Stimulated activated CD8-positive, alpha-beta memory T cell treated with anti-CD3 and anti-CD28 coated beads, Interleukin-12 subunit alpha, Interleukin-12 subunit beta, amount 100 ng/mL, for 1 hour (primary cell): ENCODE results near the gene YPEL1.
"Not testable (repeated sequence)": the region's sequence is repeated elsewhere in the genome, so short reads cannot be mapped to it uniquely, and the experiment has no call there.

ENCODE experiments used
- DNase-seq: peaks from one replicate; pipeline ENCODE4 v3.0.0-alpha.2; 2020; ENCODE audit warnings: low read depth

Gene YPEL1

DNA sequence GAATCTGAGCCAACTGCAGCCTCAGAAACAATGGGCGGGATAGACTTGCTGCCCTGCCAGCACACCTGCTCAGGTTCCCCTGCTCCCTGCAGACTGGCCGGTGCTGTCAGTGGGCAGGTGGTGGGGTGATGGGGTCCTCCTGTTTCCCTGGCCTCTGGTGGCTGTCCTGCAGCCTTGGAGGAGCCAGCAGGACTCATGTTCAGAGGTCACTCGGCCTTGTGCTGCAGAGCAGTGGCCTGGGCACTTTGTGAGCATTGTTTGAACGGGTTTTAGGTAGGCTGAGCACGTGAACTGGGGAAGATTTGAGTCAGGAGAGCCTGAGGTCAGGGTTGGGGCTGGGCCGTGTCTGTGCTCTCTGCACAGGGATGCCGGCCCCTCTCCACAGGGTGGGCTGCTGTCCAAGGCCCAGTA is 52.2 kb downstream of the YPEL1 start:
- DNase-seq = no peak

DNA sequence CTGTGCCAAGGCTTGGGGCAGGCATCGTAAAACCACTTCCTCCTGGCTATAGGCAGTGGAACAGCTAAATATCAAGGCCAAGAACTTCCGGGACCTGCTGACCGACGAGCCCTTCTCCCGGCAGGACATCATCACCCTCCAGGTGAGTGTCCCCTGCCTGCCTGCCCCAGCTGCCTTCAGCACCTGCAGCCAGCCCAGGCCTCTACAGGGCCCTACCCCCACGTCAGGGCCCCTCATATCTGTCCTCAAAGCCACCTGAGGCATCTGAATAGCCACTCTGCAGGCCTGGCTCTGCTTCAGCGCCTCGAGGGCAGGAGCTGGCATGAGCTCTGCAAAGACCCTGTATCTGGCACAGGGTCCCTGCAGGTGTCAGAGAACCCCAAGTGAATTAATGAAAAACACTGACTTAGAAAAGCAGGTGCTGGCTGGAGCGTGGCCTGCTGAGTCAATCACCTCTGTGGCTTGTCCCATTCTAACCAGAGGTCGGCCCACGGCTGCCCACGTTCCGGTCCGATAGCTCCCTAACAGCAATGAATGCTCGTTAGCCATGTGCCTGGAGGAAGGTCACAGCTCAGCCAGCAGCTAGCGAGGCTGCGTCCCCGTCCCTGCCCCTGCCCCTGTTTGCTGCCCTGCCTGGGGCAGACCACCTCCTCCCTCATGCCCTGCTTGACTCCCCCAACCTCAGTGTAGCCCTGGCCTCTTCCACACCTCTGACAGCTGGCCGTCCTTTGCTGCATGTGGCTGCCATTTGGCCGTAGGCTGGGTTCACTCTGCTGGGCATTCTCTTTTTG is 53.0 kb downstream of the YPEL1 start:
- DNase-seq = no peak

DNA sequence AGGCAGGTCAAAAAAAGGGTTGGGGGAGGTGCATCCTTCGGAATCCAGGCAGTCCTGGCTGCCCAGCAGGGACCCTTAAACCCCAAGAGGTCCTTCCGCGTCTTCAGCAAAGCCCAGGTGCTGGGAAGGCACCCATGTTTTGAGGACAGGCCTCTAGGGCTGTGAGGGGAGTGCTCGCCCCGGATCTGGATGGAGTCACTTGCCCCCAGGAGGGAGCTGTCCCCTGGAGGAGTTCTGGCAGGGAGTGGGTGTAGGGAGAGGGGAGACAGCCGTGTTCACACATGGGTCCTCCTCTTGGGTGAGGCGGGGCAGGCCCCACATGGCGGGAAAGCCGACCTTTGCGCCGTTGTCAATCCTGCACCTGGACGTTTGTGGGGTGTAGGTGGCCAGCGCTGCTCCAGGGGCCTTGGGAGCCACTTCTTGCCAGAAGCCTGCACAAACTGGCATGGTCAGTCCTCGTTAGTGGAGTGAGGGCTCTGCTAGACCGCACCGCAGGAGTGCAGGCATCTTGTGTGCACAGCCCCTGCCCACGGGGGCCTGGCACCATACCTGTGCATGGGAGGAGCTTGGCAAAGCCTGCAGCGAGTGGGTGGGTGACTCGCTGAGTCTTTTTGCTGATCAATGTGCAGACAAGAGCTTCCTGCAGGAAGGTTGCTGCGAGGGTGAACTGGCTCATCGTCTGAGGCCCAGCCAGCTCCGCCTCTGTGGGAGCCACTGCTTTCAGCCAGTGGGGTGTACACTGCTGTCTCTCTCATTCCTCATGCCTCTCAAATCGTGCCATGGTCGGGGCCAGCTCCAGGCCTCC is 53.8 kb downstream of the YPEL1 start:
- DNase-seq = no peak

- no peak for DNase-seq
Measured at GRCh38 chr22:21680830-21681565, 54.6 kb downstream of the YPEL1 start.

- DNase-seq = no peak
Measured at GRCh38 chr22:21679383-21679782, 56.2 kb downstream of the YPEL1 start.

DNA sequence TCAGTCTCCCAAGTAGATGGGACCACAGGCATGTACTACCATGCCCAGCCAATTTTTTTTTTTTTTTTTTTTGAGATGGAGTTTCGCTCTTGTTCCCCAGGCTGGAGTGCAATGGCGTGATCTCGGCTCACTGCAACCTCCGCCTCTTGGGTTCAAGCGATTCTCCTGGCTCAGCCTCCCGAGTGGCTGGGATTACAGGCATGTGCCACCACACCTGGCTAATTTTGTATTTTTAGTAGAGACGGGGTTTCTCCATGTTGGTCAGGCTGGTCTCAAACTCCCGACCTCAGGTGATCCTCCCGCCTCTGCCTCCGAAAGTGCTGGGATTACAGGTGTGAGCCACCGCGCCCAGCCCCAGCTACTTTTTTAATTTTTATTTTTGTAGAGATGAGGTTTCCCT is 56.8 kb downstream of the YPEL1 start:
- not testable (repeated sequence) for DNase-seq

GRCh38 chr22:21677606-21678443 is 57.8 kb downstream of the YPEL1 start:
- no peak for DNase-seq

GRCh38 chr22:21674638-21675245 is 60.9 kb downstream of the YPEL1 start:
- DNase-seq = no peak

GRCh38 chr22:21673534-21674321 is 61.9 kb downstream of the YPEL1 start:
- DNase-seq = no peak

- no peak for DNase-seq
Measured at GRCh38 chr22:21672107-21672629, 63.4 kb downstream of the YPEL1 start.

GRCh38 chr22:21669026-21669425 is 66.6 kb downstream of the YPEL1 start:
- no peak for DNase-seq

GRCh38 chr22:21666786-21667185 is 68.8 kb downstream of the YPEL1 start:
- DNase-seq = no peak

GRCh38 chr22:21665047-21665851 is 70.3 kb downstream of the YPEL1 start:
- no peak for DNase-seq

DNA sequence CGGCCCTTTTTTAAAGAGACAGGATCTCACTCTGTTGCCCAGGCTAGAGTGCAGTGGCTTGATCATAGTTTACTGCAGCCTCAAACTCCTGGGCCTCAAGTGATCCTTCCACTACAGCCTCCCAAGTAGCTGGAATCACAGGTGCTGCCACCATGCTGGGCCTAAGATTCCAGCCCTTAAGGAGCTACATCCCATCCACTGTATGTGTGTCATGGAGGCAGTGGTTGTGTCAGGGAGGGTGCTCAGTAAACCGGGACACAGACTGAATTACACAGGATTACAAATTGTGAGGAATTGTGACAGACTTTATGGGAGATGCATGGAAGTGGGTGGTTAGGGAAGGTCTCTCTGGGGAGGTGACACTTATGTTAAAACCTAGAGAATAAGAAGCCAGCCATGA is 71.9 kb downstream of the YPEL1 start:
- DNase-seq = no peak

DNA sequence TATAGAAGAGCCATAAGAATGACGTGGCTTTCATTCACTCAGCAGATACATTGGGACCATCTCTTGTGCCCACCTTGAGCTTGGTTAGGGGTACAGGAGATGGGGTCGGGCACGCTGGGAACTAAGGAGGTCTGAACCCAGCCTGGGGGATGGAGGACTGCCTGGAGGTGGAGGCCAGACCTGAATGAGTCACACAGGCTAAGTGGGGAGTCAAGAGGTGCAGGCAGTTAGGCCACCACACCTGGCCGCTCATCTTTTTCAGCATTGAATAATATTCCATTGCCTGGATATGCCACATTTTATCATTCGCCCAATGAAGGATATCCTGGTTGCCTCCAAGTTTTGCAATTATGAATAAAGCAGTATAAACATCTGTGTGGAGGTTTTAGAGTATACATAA is 73.6 kb downstream of the YPEL1 start:
- DNase-seq = no peak

- DNase-seq = no peak
Measured at GRCh38 chr22:21660904-21661303, 74.7 kb downstream of the YPEL1 start.

DNA sequence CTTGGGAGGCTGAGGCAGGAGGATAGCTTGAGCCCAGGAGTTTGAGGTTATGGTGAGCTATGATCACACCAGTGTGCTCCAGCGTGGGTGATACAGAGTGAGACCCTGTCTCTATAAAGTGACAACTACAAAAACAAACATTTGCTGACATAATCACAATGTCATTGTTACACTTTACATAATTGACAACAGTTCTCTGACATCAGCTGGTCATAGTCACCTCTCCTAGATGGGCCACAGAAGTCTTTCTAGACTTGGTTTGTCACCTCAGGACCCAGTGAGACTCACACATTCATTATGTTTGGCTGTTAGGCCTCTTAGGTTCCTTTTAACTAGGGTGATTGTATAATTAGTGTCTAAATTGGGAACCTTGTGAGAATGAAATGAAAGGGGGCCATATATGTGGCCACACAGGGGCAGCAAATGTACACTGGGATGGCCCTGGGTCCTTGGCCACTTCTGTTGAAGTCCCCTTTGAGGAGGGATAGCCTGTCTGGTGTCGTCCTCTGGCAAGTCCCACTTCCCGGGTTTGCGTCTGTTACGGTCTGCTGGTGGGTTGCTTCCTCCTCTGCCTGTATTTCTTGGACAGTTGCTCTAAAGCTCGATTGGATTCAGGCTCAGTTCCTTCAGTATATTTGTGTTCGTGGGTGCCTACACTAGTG is 75.6 kb downstream of the YPEL1 start:
- no peak for DNase-seq

DNA sequence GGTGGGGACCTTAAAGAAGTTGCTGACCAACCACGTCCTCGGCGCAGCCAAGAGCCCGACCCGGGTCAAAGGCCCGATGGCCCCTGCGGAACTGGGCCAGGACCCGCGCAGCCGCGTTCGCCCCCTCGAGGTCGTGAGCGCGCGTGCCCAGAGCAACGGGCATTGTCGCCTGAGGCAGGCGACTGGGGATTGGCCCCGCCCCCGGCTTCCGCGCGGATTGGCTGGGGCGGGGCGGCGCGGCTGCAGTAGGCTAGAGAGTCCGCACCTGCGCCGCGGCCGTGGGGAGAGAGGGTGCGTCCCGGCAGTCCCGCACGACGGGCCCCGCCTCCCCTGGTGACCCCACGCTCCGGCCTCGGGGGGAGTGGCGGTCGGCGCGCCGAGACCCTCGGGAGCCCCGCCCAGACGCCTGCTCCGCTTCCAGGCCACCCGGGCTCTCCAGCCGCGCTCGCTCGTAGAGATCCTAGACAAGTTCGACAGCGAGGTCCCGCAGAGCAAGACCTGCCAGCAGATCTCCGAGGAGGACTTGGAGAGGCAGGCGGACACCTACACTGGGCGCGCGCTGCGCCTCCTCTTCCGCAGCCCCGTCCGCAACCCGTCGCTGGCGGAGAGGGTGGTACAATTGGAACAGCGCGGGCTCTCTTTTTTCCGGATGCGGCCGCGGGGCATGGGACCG is 78.1 kb downstream of the YPEL1 start:
- DNase-seq = peak; percentile 61
